Measurements from ENCODE around the gene LRRC71.

Gene LRRC71

DNA sequence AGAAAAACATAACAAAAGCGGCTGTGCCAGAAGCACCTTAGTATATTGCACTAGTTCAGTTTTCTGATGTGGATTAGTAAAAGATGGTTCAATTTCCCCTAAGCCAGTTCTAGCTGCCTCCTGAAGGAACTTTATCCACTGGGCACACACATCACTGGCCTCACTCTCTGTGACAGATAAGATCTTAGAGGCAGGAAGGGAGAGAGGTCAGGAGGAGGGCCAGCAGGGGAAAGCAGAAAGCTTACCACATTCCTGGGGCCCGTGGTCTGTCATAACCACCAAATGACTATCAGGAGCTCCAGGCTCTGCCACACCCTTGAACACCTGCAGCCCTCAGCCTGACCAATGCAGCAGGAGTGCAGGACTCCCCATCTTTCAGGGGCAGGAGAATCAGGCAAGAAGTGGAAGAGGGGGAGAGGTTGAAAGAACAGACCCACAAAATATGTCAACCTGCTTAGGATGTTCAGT lies 37.8 kb downstream of the LRRC71 start (continued):
- TF ChIP-seq, protein P1, sequence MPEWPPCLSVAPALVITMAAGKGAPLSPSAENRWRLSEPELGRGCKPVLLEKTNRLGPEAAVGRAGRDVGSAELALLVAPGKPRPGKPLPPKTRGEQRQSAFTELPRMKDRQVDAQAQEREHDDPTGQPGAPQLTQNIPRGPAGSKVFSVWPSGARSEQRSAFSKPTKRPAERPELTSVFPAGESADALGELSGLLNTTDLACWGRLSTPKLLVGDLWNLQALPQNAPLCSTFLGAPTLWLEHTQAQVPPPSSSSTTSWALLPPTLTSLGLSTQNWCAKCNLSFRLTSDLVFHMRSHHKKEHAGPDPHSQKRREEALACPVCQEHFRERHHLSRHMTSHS (tag by site-specific recombination; IDR thresholded peaks at IDR 0.05), result no peak
- no peak for TF ChIP-seq ZNF37A (tag by site-specific recombination; IDR thresholded peaks at IDR 0.05)
- no peak for TF ChIP-seq ZNF621 (tag by site-specific recombination; IDR thresholded peaks at IDR 0.05)
- TF ChIP-seq ZNF529 (tag by site-specific recombination; IDR thresholded peaks at IDR 0.05; ENCODE audit: insufficient replicate concordance), result no peak
- no peak for TF ChIP-seq ZIC2 (tag by site-specific recombination; IDR thresholded peaks at IDR 0.05)
- no peak for TF ChIP-seq ZNF585B (tag by site-specific recombination; IDR thresholded peaks at IDR 0.05)

DNA sequence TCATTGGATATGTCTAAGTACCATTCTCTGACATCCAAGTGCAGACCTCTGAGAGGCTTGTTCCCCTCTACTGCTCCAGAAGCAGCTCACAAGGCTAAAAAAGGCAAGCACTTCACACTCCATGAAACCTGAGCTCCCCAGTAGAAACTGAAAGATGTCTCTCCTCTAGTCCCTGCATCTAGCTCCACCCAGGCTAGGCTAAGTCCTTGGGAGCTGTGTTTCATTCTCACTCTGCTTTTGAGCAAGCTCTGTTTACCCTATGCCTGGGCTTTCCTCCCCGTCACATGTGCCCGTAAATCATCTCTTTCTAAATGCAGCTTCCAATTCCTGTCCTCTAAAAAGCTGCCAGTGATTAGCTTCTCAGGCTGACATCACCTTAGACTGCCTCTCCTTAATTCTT lies 39.0 kb downstream of the LRRC71 start:
- H3K4me3 ChIP-seq (ENCODE audit: low read depth, low read length), result no peak overlapping the region
- no peaks in the 10 kb centered on the region for H3K4me1 ChIP-seq (ENCODE audit: control insufficient read depth, insufficient read depth, low read length)
- H3K36me3 ChIP-seq (ENCODE audit: control insufficient read depth in 2 of 2, insufficient read depth in 1 of 2, low read length in 2 of 2), result peaks cover 9 to 89% of the 10 kb centered on the region in 2 experiments
- POLR2A ChIA-PET, result no interaction called here
- H3K9me3 ChIP-seq (ENCODE audit: control insufficient read depth, insufficient read depth, low read depth, low read length), result no peaks in the 10 kb centered on the region
- CTCF ChIA-PET, result interaction anchor here (0.6 to 1.3 kb wide), 3 partner anchors 9 to 237 kb away, joined by 3 read pairs; no protein-coding TSS in a partner anchor
- H3K27ac ChIP-seq (ENCODE audit: extremely low read depth, low read depth, low read length), result no peak overlapping the region
- TF ChIP-seq SETDB1 (IDR thresholded peaks at IDR 0.05; ENCODE audit: insufficient read length, low read length) (peak; percentile 75), FEZF1 (tag by site-specific recombination; IDR thresholded peaks at IDR 0.05) (peak; percentile 81), ZNF37A (tag by site-specific recombination; IDR thresholded peaks at IDR 0.05) (no peak), SP7 (tag by site-specific recombination; IDR thresholded peaks at IDR 0.05) (peak; percentile 59; the same call in 1 of the 2 replicates), OVOL3 (tag by site-specific recombination; IDR thresholded peaks at IDR 0.05) (no peak), ZNF585B (tag by site-specific recombination; IDR thresholded peaks at IDR 0.05) (no peak), ZNF311 (tag by site-specific recombination; IDR thresholded peaks at IDR 0.05; ENCODE audit: borderline replicate concordance) (no peak), TRIM28 (IDR thresholded peaks at IDR 0.05; ENCODE audit: borderline replicate concordance, low read length) (peak; percentile 88), SALL2 (tag by site-specific recombination; IDR thresholded peaks at IDR 0.05; ENCODE audit: borderline replicate concordance) (no peak), ZNF558 (tag by site-specific recombination; IDR thresholded peaks at IDR 0.05) (peak; percentile 79), ZNF174 (tag by site-specific recombination; IDR thresholded peaks at IDR 0.05) (no peak), OSR2 (tag by site-specific recombination; IDR thresholded peaks at IDR 0.05) (peak; percentile 45; the same call in 1 of the 2 replicates), ZNF701 (tag by site-specific recombination; IDR thresholded peaks at IDR 0.05) (no peak), HOXD13 (CRISPR knock-in tag; IDR thresholded peaks at IDR 0.05; ENCODE audit: borderline replicate concordance) (no peak), ZNF510 (tag by site-specific recombination; IDR thresholded peaks at IDR 0.05; ENCODE audit: insufficient replicate concordance) (no peak), ZNF521 (tag by site-specific recombination; IDR thresholded peaks at IDR 0.05) (no peak), BCL11B (tag by site-specific recombination; IDR thresholded peaks at IDR 0.05; ENCODE audit: low read depth) (no peak), ZNF629 (tag by site-specific recombination; IDR thresholded peaks at IDR 0.05) (0 out of 2 replicates have a peak, but pooled peaks have one; percentile 15), SP2 (tag by site-specific recombination; IDR thresholded peaks at IDR 0.05) (peak; percentile 37; the same call in 1 of the 2 replicates)
- TF ChIP-seq, protein P2, sequence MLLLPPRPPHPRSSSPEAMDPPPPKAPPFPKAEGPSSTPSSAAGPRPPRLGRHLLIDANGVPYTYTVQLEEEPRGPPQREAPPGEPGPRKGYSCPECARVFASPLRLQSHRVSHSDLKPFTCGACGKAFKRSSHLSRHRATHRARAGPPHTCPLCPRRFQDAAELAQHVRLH (tag by site-specific recombination; IDR thresholded peaks at IDR 0.05), result no peak
- TF ChIP-seq, protein P3, sequence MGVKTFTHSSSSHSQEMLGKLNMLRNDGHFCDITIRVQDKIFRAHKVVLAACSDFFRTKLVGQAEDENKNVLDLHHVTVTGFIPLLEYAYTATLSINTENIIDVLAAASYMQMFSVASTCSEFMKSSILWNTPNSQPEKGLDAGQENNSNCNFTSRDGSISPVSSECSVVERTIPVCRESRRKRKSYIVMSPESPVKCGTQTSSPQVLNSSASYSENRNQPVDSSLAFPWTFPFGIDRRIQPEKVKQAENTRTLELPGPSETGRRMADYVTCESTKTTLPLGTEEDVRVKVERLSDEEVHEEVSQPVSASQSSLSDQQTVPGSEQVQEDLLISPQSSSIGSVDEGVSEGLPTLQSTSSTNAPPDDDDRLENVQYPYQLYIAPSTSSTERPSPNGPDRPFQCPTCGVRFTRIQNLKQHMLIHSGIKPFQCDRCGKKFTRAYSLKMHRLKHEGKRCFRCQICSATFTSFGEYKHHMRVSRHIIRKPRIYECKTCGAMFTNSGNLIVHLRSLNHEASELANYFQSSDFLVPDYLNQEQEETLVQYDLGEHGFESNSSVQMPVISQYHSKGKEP (tag by site-specific recombination; IDR thresholded peaks at IDR 0.05), result no peak
- TF ChIP-seq, protein P4, sequence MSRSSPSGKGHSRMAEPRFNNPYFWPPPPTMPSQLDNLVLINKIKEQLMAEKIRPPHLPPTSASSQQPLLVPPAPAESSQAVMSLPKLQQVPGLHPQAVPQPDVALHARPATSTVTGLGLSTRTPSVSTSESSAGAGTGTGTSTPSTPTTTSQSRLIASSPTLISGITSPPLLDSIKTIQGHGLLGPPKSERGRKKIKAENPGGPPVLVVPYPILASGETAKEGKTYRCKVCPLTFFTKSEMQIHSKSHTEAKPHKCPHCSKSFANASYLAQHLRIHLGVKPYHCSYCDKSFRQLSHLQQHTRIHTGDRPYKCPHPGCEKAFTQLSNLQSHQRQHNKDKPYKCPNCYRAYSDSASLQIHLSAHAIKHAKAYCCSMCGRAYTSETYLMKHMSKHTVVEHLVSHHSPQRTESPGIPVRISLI (tag by site-specific recombination; IDR thresholded peaks at IDR 0.05), result no peak
- TF ChIP-seq, protein P5, sequence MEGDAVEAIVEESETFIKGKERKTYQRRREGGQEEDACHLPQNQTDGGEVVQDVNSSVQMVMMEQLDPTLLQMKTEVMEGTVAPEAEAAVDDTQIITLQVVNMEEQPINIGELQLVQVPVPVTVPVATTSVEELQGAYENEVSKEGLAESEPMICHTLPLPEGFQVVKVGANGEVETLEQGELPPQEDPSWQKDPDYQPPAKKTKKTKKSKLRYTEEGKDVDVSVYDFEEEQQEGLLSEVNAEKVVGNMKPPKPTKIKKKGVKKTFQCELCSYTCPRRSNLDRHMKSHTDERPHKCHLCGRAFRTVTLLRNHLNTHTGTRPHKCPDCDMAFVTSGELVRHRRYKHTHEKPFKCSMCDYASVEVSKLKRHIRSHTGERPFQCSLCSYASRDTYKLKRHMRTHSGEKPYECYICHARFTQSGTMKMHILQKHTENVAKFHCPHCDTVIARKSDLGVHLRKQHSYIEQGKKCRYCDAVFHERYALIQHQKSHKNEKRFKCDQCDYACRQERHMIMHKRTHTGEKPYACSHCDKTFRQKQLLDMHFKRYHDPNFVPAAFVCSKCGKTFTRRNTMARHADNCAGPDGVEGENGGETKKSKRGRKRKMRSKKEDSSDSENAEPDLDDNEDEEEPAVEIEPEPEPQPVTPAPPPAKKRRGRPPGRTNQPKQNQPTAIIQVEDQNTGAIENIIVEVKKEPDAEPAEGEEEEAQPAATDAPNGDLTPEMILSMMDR (tag by site-specific recombination; IDR thresholded peaks at IDR 0.05), result no peak
- TF ChIP-seq, protein P6, sequence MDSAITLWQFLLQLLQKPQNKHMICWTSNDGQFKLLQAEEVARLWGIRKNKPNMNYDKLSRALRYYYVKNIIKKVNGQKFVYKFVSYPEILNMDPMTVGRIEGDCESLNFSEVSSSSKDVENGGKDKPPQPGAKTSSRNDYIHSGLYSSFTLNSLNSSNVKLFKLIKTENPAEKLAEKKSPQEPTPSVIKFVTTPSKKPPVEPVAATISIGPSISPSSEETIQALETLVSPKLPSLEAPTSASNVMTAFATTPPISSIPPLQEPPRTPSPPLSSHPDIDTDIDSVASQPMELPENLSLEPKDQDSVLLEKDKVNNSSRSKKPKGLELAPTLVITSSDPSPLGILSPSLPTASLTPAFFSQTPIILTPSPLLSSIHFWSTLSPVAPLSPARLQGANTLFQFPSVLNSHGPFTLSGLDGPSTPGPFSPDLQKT (IDR thresholded peaks at IDR 0.05; ENCODE audit: borderline replicate concordance, low read depth, low read length), result no peak
